ENCODE measurements around the gene TYW1. TPM values are rescaled to one million over a fixed set of nuclear protein-coding genes. Genes with fewer than 3 reads are reported as not detected.
A peak's percentile ranks its signal among the peaks of the same experiment; 100 is the strongest.
"Not testable (repeated sequence)": the region's sequence is repeated elsewhere in the genome, so short reads cannot be mapped to it uniquely, and the experiment has no call there.

TYW1 gene
- total RNA-seq, 1 donor from 2014 or later = 27.7 TPM

DNA sequence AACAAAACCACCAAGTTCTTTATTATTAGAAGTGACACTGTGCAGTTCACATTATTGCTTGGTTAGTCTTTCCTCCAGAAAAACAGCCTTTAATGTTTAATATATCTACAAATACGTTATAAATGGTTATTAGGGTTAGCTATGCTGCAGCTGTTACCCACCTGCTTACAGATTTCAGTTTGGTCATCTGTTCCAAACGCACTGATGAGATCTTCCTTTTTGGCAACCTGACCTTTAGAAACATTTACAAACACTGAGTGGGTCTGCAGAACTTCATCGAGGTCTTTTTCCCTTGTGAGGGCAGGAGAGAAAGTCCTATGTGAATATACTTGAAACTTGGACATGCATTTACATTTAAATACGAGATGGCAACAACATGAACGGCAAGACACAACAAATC, 2.6 kb upstream of the TYW1 start:
- DNase-seq (ENCODE audit: low spot score) = not testable (repeated sequence)

DNA sequence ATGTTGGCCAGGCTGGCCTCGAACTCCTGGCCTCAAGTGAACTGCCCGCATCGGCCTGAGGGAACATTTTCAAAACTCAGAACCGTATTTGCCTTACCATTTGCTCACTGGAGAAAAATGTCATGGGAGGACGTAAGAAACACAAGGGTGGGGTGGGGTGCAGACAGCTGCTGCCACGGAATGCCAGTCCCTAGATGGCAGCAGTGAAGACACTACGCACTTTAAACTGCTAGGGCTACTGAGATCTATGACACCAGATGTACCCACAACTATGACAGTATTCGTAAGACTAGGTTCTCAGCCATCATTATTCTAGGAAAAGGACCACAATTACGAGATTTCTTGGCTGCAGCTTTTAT, 2.0 kb upstream of the TYW1 start:
- peak; percentile 71 for DNase-seq (ENCODE audit: low spot score)

DNA sequence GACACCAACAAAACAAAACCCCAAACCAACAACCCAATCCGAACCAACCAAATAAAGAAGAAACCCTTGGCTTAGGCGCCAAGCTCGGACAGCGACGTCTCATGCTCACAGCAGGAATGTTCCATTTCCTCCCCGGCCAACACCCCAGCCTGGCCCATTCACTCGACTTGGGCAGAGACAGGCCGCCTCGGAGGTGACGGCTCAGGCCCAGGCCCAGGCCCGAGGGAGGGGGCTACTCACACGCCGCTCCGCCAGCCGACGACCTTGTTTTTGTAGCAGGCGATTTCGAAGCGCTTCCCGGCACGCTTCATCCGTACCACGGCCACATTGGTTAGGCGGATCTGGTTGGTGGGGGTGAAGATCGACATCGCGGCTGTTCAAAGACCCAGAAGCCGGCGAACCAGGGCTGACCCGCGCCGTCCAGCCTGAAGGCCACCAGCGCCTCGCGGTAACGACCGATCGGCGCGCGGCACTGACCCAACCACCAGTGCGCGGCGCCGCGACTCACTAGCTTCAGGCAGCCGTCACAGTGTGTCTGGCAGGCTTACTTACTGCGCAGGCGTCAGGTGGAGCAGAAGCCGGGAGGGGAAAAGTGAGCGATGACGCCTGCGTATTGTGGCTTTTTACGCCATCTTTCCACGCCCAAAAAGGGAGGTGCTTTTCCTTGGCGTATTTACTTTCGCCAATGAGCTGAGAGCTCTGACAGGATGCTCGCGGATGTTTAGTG, 1.4 kb upstream of the TYW1 start, which contains the start of gene SBDS:
TSS of gene SBDS (minus strand) at position 537 of the 727 bp plus-strand sequence. CDS start at position 368, 169 bp downstream.
- peak; percentile 96 for DNase-seq (ENCODE audit: low spot score)

DNA sequence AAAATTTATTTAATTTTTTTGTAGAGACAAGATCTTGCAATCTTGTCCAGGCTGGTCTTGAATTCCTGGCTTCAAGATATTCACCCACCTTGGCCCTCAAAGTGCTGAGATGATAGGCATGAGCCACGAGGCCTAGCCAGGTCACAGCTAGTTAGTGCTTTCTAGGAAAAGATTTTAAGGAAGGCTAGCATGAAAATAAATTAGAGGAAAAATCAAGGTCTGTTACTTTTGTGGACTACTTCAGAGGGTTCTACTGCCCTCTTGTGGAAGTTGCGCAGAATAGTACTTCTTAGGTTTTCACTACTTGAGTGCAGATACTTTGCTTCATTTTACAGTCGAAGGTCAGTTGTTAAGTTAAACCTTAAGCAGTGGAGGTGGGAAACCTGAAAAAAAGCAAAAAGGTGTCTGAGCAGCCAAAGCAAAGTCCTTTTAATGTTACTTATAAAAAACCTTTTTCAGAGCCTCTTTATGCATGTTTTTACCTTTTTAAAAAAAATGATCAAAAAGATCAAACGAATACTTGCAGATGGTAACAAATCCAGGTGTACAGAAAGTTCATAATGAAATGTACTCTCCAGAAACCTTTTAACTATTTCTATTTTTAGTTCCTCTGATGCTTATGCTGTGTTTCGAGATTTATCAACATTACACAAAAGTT, 4.1 kb downstream of the TYW1 start:
- DNase-seq (ENCODE audit: low spot score) = not testable (repeated sequence)

DNA sequence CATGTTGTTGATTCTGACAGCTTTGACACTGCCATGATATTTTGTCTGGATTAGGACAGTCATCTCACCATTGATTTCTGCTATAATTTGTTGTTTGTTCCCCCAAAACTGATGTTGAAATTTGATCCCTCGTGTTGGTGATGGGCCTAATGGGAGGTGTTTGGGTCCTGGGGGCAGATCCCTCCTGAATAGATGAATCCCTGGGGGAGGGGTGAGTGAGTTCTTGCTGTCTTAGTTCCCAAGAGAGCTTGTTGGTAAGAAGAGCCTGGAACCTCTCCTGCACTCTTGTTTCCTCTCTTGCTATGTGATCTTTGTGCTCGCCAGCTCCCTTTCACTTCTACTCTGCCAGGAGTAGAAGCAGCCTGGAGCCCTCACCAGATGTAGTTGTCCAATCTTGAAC, 7.5 kb downstream of the TYW1 start:
- not testable (repeated sequence) for DNase-seq (ENCODE audit: low spot score)

DNA sequence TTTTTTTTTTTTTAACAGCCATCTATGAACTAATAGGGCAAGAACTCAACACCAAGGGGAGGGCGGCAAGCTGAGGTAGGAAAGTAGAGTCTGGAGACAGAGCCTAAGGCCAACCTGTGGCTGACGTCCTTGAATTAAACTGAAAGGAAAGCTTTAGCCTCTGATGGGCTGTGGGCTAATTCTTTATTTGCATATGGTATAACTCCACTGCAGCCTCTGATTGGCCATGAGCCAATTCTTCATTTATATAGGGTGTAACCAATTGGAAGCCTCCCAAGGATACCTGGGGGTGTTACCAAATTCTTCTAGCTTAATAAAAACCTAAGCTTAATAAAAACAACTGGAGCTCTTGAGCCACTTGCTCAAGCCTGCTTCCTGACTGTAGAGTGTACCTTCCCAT, 10.3 kb downstream of the TYW1 start:
- DNase-seq (ENCODE audit: low spot score) = no peak

DNA sequence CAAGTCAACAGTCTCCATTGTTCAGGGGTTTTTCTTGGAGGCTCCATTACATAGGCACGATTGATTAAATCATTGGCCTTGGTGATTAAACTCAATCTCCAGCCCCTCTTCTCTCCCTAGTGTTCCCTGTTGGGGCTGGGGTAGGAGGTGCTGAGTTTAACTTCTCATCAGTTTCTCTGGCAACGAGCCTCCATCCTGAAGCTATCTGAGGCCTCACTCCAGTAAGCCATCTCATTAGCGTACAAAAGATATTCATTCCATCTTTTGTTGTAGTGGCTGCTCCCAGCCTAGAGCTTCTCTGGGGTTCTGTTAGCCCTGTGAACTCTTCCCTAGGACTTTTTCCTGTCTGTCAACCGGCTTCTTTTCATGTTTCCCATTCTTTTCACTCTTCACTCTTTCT, 11.6 kb downstream of the TYW1 start:
- no peak for DNase-seq (ENCODE audit: low spot score)

DNA sequence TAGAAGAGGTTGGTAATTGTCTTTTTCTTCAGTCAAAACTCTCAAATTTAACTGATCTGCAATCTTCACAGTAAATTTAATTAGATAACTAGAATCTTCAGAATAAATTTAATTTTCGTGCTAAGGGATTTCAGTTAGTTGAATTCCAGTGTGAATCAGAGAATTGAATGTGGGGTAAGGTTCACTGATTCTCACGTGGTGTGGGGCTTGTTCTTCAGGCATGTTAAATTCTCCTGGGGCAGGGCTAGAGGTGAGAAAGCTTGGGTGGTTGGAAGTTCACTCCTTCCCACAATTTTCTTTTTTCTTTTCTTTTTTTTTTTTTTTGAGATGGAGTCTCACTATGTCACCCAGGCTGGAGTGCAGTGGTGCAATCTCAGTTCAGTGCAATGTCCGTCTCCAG, 13.0 kb downstream of the TYW1 start:
- not testable (repeated sequence) for DNase-seq (ENCODE audit: low spot score)

DNA sequence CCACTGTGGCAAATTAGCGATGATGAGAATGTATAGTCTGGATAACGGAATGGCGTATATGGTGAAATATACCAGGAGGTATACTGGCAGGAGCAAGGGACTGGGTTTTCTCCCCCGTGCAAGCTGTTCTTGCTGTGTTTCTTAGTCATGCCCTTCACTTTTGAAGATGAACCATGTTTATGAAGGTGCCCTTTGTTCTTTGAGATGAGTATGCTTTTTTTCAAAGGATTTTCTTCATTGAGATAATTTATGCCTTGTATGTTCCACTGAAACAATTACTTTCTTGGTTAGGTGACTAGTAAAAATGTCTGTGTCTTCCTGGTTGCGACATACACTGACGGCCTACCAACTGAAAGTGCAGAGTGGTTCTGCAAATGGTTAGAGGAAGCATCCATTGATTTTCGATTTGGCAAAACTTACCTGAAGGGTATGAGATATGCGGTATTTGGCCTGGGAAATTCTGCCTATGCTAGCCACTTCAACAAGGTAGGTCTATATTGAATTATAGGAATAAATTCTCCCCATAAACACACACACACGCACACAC, 17.5 kb downstream of the TYW1 start:
- DNase-seq (ENCODE audit: low spot score) = not testable (repeated sequence)

DNA sequence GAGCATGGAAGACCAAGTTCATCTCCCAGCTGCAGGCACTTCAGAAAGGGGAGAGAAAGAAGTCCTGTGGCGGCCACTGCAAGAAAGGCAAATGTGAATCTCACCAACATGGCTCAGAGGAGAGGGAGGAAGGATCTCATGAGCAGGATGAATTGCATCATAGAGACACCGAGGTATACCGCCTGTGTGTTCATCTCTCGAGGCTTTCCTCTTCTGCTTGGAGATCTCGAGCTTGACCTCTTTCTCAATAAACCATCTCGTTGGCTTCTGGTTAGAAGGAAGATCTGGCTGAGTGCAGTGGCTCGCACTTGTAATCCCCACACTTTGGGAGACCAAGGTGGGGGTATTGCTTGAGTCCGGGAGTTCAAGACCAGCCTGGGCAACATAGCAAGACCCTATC, 21.3 kb downstream of the TYW1 start:
- DNase-seq (ENCODE audit: low spot score) = not testable (repeated sequence)

DNA sequence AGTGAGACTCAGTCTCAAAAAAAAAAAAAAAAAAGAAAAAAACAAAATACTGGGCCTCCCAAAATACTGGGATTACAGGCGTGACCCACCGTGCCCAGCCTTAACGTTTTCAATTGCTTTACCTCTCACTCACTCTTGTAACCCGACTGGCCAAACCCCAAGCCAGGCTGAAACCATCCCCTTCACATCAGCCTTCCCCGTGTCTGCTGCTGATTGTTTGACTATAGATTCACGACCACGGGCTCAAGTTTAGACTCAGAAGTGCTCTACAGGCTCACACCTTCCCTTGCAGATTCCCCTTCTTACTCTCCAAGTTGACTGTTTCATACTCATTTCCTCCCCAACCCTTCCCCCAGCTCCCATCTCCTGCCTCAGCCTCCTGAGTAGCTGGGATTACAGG, 22.3 kb downstream of the TYW1 start:
- no peak for DNase-seq (ENCODE audit: low spot score)

DNA sequence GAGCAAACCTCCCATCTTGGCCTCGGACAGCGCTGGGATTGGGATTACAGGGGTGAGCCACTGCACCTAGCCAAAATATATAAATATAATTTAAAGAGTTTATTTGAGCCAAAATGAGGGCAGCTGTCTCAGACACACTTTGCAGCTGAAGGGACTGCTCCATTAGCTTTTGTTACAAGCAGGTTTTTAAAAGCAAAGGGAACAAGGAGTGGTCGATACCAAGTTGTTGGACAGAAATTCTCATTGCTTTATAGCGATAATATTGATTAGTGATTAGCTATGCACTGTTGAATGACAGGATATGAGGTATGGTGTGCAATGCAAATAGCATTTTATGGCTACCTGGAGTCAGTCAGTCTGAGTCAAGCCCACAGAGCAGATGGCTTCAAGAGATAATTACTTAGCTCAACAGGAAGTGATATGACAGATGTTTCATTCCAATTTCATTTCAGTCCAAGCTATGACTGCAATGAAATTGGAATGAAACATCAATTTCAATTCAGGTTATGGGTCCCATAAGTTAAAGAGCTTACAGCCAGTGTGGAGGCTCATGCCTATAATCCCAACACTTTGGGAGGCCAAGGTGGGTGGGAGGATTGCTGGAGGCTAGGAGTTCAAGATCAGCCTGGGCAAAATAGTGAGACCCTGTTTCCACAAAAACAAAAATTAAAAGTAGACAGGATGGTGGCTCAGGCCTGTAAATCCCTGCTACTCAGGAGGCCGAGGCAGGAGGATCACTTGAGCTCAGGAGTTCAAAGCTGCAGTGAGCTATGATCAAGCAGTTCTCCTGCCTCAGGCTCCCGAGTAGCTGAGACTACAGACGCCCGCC, 23.1 kb downstream of the TYW1 start:
- DNase-seq (ENCODE audit: low spot score) = no peak

DNA sequence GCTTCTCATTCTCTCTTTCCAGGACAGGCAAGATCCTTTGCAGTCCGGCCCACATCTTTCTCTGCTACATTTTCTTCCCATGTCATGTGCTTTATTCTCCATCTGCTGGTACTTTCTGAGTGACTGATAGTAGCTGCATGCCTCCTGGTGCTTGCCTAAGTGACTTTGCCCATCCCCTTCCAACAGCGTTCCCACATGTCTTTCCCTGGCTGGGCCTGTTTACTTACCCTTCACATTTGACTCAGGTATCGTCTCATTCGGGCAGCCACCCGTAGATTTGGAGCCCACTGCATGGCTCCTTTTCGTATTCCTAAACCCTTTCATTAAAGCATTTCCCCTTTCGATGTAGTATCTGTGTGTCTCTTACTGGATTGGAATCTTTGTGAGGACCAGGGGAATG, 24.6 kb downstream of the TYW1 start:
- DNase-seq (ENCODE audit: low spot score) = no peak

DNA sequence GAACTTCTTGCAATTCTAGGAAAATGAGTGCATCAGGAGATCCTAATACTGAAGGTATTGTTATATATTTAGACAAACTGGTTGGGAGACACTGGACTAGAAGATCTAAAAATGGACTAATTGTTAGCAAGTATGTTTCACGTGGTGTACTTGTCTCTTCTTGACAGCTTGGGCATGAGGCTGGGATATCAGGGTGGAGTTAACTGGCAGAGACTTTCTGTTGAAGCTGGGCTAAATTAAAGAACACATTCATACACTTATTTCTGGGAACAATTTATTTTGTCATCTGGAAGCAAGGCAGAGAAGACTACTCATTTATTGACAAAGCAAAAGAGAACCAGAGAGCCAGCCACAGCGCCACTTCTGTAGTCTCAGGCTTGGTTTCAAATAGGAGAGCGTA, 25.9 kb downstream of the TYW1 start:
- no peak for DNase-seq (ENCODE audit: low spot score)

DNA sequence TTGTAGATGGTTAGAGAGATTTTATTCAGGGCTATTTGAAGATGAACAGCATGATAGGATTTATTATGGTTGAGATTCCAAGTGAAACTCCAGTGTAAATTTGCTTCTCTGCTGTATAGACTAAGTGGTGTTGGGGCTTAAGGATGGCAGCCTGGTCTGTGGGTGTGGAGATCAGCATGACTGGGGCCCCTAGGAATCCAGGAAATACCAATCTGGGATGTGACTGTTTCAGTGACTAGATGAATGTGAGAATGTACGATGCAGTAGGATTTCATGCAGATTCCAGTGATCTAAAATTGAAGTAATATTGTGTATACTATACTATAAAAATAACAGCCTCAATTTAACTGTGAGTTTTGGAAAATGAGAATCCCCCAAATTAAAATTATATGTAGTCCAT, 28.8 kb downstream of the TYW1 start:
- DNase-seq (ENCODE audit: low spot score) = not testable (repeated sequence)

DNA sequence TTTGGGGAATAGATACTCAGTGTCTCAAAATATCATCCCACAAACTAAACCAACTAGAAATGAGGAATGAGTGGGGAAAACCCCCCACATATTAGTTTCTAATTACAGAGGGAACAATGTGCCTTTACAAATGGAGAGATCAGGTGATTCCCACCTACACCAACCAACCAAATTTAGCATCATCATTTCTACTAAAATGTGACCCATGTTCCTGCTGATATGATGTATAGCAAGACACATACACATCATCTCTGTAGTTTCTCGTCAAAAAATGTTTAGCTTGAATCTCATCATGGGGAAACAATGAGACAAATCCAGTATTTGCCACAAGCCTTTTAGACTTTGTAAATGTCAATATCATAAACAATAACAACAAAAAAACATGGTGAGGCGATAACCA, 35.1 kb downstream of the TYW1 start:
- DNase-seq (ENCODE audit: low spot score) = not testable (repeated sequence)

DNA sequence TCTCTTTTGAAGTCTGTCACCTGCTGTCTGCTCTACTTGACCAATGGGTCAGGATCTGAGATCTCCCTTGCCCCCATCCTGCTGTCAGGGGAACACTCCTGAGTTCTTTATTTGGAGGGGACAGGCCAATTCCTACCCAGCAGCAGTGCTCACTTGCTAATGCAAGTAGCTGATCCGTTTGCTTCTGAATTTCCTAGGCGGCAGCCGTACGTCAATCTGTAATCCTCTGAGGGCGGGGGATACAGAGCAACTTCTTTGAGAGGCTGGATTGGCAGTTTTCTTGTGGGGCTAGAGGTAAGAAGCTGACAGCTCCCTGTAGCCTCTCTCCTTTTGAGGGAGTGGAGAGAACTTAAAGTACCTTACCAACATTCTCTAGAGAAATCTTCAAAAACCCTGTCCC, 36.6 kb downstream of the TYW1 start:
- no peak for DNase-seq (ENCODE audit: low spot score)

DNA sequence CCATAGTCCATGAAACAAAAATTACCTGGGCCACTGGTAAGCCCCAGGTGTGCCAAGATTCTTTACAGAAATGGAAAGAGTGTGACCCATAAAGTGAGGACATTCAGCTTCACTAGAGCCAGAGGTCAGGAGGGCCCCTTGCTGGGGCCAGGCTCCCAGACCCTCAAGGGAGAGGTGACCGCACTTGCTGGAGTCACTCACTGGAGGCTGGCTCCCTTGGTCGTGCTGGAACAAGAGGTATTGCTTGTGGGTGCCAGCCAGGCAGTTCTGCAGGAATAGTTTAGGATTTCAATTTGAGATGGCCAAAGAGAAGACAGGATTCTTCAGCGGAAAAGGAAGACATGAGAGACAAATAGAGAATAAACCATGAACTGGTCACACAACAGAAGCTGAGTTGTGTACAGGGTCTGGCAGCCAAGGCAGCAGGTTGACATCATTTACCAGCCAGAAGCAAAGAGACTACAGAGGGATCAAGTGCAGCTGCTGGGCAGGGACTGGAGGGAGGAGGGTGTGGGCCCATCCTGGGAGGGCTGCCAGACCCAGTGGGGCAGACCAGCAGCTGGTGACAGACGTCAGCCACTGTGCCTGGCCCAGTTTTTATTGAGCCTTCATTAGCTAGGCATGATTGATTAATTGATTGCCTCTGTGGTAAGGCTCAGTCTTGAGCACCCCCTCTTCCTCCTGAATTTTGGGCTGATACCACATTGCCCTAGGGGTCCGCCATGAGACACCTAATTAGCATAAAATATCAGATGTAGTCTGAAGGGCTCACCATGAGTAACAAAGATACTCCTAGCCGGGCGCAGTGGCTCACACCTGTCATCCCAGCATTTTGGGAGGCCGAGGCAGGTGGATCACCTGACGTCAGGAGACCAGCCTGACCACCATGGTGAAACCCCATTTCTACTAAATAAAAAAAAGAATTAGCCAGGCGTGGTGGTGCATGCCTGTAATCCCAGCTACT, 40.1 kb downstream of the TYW1 start:
- DNase-seq (ENCODE audit: low spot score) = not testable (repeated sequence)

DNA sequence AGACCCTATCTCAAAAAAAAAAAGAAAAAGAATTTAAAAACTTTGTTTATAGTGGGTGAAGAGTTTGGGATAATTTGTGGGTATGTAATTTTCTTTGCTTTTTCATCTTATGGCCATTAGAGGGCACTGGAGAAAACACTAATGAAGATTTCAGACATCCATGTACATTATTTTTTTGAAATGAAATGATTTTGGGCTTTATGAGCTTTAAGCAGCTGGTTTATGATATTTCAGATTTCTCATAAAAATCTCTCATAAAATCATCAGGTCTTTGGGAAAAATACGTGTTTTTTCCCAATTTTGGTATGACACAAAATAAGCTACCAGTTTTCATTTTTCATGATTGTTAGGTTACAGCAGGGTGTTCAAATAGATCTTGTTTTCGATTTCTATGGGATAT, 44.2 kb downstream of the TYW1 start:
- not testable (repeated sequence) for DNase-seq (ENCODE audit: low spot score)

DNA sequence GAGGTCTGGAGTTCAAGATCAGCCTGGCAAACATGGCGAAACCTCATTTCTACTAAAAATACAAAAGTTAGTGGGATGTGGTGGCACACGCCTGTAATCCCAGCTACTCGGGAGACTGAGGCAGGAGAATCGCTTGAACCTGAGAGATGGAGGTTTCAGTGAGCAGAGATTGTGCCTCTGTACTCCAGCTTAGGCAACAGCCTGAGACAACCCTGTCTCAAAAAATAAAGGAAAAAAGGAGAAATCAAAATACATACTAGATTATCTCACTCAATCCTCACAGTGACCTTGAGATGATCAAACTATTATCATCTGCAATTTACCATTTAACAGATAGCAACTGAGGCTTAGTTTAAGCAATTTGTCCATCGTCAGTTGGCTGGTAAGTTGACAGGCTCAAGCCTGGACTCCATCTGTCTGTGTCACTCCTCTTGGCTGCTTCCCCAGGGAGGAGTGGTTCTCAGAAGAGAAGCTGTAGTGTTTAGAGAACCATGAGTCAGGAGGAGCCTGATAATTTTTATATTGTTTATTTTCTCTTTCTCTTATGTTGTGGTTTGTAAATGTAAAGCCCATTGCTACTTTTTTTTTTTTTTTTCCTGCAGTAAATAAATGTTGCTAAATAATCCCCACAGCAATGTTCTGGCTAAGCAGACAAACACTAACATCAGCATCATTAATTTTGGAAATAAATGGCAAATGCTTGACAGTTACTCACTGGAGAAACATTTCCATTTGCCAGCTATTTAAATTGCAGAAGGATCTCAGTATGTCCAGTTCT, 46.3 kb downstream of the TYW1 start:
- DNase-seq (ENCODE audit: low spot score) = peak; percentile 55
